ENCODE data around the gene SYNJ1.
"Not testable (repeated sequence)": the region's sequence is repeated elsewhere in the genome, so short reads cannot be mapped to it uniquely, and the experiment has no call there.

SYNJ1 gene

DNA sequence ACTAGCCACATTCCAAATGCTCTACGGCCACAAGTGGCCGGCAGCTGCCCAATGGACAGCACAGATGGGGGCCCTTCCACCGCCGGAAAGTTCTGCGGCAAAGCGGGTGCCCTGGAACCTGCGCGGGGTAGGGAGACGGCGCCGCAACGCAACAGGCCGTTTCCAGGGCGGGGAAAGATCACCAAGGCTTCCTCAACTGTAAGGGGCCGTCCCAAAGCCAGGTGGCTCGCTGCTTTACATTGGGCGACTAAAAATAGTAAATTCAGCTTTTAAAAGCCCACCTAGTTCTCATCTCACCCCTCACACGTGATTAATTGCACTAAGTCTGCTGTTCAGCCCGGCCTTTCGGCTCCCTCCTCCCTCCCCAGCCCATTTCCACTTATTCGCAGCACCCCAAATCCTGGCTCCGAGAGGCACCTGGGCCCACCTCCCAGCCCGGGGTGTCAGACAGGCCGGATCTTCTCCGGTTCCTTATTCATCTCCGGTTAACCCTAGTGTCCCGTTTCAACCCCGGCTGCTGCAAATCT is 116.3 kb downstream of the SYNJ1 start:
- peak; percentile 24 for DNase-seq

DNA sequence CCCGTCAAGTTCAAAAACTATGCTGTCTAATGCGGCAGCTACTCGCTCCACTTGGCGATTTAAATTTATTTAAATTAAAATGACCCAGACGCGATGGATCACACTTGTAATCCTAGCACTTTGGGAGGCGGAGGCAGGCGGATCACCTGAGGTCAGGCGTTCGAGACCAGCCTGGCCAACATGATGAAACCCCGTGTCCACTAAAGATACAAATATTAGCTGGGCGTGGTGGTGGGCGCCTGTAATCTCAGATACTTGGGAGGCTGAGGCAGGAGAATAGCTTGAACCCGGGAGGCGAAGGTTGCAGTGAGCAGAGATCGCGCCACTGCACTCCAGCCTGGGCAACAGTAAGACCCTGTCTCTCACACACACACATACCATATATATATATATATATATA is 116.9 kb downstream of the SYNJ1 start:
- not testable (repeated sequence) for DNase-seq

DNA sequence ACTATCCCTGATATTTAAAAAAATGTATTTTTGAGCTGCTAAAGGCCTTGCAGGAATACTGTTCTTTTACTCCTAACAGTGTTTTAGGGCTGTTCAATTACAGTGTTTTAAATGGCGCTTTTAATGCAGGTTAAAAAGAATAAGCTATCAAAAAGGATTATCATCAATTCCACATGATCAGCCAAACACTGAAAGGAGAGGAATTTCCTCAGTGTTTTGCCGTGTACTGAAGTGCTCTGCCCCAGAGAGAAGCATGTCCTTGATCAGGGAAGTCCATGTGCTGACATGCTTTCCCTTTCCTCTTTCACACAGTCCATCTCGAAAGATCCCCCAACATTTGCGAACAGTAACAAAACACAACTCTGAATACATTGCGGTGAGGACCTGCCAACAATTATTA is 119.0 kb downstream of the SYNJ1 start:
- no peak for DNase-seq

DNA sequence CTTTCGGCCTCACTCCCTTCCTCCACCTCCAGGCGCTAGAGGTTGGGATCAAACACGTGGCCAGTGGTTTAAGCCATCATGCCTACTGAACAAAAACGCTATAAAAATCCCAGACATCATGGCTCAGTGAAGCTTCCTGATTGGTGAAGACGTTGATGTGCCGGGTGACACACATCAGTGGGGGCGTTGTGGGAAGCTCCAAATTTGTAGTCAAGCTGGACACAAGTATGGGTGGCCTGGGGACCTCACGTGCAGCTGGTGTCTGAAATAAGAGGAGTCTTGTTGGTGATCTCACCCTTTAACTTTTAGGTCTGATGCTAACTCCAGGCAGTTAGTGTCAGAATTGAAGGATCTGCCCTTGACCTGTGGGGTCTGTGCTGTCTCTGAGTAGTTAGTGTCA is 122.3 kb downstream of the SYNJ1 start:
- DNase-seq, result no peak

DNA sequence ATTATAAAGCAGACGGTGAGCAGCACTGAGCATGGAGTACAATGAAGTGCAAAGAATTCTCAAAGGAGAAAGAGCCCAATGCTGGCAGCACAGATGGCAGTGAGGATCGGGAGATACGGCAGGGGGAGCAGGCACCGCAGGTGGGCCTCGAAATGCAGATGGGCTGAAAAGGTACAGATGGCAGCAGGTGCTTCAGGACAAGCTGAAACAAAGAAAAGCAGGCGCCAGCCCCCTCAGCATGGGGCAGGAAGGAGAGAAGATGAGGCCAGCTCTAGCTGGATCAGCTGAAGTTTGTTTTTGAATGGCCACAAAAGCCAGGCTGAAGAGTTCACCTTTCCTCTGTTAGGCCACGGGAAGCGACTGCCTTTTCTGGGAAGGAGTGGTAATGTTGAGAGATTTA is 123.3 kb downstream of the SYNJ1 start:
- no peak for DNase-seq

DNA sequence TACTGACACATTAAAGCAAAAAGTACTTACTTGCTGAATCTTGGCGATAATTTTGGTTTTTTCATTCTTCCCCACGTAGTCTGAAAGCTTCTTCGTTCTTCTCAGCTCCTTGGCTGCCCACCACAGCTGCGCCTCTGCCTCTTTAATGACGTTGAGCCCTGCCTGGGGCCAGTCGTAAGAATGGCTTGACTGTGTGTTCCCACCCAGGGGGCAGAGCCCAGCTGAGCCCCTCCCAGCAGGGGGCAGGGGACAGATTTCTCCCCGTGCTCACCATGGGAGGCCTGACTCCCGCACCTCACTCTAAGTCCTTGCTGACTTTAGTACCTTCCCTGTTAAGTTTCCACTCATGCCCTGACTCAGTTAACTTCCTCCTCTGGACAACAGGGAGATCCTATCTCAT is 124.7 kb downstream of the SYNJ1 start:
- no peak for DNase-seq

DNA sequence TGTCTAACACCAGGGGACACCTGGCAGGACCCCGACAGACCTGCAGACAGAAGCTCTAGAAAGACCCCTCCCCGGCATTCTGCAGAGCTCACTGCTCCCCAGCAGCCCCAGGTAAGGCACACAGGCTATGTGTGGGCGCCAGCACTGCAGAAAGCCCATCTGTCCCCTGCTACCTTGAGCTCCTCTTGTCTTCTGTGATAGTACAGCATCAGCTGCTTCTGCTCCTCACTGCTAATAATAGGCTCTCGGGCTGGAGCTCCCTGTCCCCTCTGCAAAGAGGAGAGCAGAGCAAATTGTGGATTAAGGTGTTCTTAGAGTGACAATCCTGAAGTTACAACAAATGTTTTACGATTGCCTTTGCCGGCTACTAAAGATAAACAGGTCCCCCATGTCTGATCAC is 125.7 kb downstream of the SYNJ1 start:
- no peak for DNase-seq

DNA sequence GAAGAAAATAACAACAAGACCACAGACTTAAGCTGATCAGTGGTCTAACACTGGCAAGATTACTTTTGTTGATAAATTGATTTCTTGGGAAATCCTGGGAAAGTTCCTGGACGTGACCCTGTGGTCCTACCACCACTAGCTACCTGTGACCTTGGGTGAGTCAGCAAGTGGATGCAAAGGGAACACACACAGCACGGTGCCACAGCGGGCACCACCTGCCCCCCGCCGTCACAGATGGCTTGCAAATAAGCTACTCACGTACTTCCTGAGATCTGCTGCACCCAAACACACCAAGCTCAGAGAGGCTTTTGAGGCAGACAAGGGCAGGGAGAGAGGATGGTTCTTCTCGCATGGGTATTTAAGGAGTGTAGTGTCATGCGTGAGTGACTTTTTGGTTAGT is 128.3 kb downstream of the SYNJ1 start:
- DNase-seq, result no peak

DNA sequence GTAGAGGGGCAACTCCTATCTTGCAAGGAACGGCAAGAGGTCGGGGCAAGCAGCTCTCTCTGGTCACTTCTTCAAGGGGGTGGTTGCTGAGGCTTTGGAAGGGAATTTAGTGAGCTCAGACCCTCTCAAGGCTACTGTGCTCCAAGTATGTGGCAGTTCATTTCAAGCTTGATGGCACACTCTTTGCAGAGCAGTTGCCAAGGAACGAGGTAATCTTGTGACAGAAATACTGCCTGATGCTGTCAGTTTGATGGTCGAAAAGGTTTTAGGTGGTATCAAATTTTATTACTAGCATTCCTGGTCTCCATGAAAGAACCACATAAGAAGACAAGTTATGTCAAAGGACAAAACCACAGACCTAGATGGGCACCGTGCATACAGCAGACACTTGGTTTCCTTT is 128.7 kb downstream of the SYNJ1 start:
- no peak for DNase-seq

DNA sequence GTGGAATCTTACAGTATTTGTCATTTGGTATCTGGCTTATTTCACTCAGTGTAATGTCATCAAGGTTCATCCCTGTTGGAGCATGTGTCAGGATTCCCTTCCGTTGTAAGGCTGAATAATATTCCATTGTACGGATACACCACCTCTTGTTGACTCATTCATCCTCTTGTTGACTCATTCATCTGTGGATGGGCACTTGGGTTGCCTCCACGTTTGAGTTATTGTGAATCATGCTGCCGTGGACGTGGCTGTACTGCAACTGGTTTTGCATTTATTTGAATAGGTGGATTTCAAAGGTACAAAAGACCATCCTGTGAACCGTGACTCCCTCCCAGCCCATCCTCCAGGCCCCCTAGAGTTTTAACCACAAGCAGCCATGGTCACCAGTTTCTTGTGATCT is 130.6 kb downstream of the SYNJ1 start:
- DNase-seq, result no peak

DNA sequence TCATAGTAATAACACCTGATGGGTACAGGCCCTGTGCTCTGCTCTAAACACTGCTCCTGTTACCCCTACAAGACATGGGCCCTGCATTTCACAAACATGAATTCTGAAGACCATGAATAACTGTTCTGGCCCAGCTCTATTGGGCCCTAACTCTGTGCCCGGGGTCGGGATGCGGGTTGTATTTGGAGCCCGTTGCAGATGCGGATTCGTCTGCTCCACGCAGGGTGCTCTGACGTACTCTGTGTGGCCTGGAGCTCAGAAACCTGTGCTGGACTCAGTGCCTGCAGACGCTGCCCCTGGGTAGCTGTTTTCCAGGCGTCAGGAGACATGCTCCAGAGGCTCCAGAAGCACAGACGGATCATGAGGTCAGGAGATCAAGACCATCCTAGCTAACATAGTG is 132.4 kb downstream of the SYNJ1 start:
- DNase-seq, result no peak

DNA sequence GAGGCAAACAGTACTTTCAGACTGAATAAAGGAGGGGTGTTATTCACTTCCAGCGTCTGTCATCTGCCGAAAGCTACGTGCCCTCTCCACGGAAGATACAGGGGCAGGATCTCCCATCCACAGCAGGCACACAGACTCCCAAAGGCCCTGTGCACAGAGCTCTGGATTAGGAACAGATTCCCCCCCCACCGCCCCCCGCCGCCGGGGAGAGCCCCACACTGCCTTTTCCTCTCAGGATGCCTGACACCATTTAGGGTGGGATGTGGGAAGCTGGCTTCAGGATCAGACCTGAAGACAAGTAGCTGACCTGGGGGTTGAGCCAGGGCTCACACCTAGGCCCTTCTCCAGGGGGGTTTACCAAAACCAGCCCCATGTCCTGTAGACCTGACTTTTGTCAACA is 134.1 kb downstream of the SYNJ1 start:
- no peak for DNase-seq

DNA sequence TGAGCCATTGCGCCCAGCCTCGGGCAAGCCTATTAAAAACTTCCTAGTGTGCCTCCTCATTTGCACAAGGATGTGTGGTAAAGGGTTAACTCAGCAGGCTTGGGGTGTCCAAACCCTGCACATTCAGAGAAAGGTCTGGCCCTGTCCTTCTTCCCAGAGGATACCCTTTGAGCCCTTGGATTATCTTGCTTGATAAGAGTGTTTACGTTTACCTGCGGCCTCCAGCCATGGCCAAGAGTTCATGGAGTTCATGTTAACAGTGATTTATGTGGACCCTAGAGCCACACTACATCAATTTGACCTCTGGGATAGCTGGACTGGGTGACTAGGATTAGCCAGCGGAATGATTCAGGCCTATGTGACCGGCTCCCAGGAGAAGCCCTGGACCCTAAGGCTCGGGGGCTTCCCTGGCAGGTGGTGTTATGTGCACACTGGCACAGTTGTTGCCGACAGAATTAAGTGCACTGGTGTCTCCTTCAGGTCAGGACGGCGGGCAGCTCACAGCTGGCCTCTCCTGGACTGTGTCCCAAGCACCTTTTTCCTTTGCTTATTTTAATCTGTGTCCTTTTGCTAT is 134.8 kb downstream of the SYNJ1 start:
- no peak for DNase-seq

DNA sequence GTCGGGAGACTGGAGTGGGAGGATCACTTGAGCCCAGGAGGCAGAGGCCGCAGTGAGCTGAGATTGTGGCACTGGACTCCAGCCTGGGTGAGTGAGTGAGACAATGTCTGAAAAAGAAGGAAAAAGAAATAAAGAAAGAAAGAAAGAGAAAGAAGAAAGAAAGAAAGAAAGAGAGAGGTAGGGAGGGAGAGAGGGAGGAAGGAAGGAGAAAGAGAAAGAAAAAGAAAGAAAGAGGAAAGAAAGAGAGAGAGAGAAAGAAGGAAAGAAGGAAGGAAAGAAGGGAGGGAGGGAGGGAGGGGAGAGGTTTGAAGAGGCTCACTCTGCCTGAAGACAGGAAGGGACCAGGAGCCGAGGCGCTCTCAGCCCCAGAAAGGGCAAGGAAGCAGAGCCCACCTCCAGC is 137.7 kb downstream of the SYNJ1 start:
- no peak for DNase-seq

DNA sequence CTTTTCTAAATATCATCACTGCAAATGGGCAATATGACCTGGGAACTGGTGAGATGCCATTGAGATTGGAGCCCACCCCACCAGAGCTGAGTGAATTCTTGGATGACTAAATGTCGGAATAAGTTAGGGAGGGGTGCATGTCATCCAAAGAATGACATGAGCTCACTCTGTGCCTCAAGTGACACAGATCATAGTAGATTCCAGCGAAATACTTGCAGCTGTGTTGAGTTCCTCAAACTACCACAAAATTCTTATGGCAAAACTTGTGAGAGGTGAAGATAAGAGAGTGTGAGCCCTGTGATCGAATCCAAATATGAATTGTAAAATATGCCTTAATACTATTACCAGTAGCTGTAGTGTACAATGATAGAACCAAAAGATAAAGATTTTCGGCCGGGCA is 140.2 kb downstream of the SYNJ1 start:
- no peak for DNase-seq

DNA sequence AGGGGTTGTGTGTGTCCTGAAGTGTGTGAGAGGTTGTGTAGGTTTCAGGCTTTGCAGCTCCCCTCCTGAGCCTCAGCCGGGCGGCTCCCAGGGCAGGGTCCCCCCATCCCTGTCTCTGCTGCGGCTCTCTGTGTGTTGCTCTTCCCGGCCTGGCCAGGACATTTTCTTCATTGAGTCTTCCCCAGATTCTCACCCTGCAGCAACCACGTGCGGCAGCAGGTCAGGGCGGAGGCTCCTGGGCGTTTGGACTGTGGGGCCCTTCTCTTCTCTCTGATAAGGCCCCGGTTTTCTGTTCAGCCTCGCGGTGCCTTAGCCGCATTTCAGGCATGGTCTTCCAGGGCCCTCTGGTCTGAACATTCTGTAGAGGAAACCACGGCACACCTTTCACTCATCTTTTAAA is 140.7 kb downstream of the SYNJ1 start:
- DNase-seq, result no peak

DNA sequence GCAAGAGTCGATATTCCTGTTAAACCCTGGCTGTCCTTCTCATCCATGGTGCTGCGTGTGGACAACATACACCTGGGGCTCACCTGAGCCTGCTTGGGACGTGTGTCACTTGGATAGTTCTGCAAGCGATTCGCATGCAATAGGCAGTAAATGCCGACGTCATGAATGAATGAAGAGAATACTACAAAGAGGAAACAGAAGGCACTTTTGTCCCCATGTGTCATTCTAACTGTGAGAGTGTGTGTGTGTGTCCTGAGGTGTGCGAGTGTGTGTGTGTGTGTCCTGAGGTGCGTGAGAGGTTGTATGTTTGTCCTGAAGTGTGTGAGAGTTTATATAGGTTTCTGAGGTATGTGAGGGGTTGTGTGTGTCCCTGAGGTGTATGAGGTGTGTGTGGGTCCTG is 141.8 kb downstream of the SYNJ1 start:
- no peak for DNase-seq

DNA sequence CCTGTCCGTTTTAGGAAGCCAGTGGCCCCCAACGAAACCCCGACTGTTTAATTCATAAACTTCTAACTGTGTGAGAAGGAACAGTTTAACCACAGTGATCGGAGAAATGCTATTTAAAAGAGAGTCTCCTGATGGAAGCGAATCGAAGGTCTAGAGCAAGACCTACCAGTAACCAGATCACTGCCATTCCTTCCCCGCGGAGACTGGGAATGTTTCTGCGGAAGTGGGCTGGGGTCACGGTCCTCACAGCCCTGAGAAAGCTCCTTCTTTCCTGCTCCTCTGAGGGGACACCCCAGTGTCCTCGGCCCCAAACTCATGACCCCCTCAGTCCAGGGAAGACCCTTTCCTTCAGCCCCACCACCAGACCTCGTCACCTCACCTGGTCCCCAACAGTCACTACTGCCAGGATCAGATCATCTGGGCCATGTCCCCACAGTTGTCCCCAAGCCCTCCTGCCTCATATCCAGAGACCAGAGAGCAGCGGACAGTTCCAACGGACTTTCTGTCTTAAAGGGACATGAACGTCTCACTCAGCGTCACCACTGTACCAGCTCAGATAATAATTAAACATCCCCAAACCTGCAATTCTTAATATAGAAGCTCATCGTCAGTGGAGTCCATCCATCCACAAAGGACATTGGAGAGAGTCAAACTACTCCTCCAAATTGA is 142.6 kb downstream of the SYNJ1 start, which contains the start of gene TCP10L:
Gene TCP10L (minus strand): TSS at position 482 of the 669 bp plus-strand sequence. CDS start 1,219 bp downstream, outside the sequence.
- no peak for DNase-seq

DNA sequence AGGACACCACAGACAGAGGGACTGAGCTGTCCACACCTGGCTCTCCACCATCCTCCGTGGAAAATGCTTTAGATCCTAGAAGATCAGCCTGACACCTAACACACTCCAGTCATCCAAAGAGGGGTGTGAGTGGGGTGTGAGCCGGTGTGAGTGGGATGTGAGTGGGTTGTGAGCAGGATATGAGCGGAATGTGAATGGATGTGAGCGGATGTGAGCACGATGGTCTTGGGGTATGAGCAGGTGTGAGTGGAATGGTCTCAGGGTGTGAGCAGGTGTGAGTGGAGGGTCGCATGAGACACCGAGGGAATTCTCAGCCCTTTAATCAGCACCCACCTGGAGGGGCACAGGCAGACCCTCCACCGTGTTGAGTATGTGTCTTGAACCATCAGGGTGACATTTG is 143.3 kb downstream of the SYNJ1 start:
- no peak for DNase-seq

DNA sequence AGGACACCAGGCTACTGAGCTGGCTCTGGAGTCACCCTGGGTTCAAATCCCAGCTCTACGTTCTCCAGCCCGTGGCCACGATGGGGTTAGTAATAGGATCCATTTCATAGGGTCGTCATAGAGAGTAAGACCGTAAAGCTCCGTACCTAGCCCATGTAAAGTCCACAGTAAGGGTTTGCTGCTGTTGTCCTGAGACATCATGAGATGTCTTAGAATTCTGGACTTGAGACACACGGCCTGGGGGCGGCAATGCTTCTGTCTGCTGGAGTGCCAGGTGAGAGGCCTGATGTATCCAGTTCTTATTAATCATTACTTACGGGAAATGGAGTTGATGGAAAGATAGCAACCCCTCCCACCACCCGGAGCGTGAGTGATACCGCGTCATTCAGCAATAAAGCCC is 146.1 kb downstream of the SYNJ1 start:
- DNase-seq, result no peak

DNA sequence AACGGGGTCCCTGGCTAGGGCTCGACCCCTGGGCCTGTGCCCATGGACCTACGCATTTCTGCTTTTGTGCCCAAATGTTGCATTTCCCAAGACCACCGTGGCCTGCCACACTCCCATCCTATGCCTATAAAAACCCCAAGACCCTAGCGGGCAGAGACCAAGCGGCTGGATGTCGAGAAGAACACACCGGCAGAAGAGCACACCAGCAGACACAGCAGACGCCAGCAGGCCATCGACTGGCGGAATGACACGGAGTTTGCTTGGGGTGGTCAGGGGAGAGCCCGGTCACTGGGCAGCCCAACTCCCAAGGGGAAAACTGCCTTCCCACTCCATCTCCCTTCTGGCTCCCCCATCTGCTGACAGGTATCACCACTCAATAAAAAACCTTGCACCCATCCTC is 146.9 kb downstream of the SYNJ1 start:
- no peak for DNase-seq

All from stimulated activated CD4-positive, alpha-beta T cell treated with anti-CD3 and anti-CD28 coated beads, Interleukin-12 subunit alpha, Interleukin-12 subunit beta, amount 100 ng/mL, for 4 hours (primary cell).